ENCODE measurements around the gene TNPO1.

DNA sequence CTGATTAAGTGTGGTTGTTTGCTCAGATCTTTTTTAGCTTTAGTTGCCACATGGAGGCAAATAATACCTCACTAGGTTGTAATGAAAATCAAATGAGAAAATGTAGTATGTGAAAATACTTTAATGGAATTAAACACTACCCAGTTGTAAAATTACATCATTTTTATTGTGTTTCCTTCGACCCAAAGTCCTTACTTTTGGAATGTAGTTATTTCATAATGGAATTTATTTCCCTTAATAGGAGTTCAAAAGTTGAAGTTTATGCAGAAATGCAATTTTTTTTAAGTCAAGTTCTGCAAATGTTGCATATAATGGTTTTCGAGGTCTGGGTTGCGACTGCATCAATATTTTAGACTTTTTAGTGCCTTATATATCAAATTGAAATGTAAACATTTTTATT lies 31.0 kb downstream of the TNPO1 start:
- TF ChIP-seq CTCF (conservative IDR thresholded peaks at IDR 0.05 in 1 of 2, IDR thresholded peaks at IDR 0.05 in 1 of 2; ENCODE audit: low read depth in 1 of 2, low read length in 2 of 2) (no peak), EZH2 (IDR thresholded peaks at IDR 0.05; ENCODE audit: low read length, missing control alignments) (no peak)
